NCI-H1694 (cell line): ENCODE measurements around the gene ARRB2.

Experiments used
- DNase-seq: peaks from one replicate; lab custom pipeline; 2025; lab: John Stamatoyannopoulos, UW

Gene ARRB2

DNA sequence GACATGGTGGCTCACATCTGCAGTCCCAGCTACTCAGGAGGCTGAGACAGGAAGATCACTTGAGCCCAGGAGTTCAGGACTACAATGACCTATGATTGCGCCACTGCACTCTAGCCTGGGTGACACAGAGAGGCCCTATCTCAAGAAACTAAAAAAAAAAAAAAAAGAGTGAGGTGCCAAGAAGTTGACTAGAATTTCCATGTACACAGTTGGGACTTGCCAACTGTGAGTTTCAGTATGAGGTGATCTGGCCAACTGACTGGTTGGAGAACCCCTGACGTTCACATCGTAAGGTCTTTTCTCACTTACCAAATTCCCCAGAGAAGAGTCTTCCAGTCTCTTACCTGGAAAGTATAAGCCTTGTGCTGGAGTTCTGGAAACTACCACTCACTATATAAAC is 17.7 kb downstream of the ARRB2 start:
- DNase-seq = no peak

DNA sequence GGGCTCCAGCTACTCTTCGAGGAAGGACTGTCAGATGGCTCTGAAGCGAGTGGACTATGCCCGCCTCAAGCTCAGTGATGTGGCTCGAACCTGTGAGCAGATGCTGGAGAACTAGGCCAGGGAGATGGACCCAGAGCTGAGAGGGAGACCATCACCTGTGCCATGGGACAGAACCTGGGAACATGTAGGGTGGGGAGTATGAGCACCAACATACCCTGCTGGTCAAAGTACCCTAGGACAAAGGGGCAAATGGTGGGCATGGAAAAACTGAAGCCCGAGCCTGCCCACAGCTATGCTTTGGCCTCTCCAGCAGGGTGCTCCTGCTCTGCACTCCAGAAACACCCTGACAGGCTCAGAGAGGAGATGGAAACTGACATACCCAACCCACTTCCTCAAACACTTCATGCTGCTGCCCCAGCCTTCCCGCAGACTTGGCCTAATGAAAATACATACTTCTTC is 22.7 kb downstream of the ARRB2 start:
- DNase-seq = no peak

DNA sequence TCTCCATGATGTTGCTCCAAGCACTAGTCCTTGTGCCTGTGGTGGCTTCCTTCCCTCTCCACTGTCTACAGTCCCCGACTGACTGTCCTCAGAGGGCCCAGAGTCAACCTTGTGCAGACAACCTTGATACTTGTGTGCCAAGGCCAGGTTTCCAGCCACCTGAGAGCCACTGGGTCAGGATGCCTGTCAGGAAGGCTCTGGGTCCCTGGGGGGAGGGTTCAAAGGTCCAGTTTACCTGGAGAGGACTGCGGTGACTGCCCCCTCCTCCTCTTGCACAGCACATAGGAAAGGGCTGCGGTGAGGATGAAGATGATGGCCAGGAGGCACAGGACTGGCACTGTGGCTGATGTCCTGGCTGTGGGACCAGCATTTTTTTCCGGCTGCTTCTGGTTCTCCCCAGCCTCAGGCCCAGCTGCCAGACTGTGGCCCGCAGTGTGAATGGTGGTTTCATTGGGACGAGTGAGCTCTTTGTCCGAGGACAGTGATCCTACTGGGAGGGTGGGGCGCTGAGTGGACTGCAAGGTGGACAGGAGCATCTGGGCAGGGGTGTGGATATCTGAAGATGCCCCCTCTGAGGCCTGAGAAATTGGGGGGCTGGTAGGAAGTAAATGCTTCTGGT is 24.5 kb downstream of the ARRB2 start:
- DNase-seq = no peak

DNA sequence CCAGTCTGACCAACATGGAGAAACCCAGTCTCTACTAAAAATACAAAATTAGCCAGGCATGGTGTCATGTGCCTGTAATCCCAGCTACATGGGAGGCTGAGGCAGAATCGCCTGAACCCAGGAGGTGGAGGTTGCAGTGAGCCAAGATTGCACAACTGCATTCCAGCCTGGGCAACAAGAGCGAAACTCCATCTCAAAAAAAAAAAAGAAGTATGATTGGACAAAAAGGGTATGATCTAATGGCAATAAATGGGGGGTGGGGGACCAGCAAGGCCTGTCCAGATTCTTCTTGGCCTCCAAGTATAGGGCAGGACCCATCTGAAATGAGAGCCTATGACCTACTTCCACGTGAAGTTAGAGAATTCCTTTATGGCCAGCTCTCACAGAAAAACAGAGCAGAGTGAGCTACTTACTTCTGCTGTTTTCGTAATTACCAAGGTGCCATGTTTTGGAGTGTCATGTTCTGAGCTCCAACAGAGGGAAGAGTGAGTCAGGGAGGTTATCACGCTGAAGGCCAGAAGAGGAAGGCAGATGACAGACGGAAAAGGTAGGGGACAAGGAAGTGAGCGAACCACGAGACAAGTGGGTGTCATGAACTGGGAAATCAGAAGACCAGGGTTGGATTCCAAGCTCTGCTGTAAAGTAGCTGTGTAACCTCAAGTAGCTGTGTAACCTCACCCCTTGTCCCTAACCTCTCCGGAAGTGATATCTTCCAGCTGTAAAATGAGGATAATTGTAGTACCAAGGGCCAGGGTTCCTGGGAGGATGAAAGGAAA is 25.6 kb downstream of the ARRB2 start:
- no peak for DNase-seq

DNA sequence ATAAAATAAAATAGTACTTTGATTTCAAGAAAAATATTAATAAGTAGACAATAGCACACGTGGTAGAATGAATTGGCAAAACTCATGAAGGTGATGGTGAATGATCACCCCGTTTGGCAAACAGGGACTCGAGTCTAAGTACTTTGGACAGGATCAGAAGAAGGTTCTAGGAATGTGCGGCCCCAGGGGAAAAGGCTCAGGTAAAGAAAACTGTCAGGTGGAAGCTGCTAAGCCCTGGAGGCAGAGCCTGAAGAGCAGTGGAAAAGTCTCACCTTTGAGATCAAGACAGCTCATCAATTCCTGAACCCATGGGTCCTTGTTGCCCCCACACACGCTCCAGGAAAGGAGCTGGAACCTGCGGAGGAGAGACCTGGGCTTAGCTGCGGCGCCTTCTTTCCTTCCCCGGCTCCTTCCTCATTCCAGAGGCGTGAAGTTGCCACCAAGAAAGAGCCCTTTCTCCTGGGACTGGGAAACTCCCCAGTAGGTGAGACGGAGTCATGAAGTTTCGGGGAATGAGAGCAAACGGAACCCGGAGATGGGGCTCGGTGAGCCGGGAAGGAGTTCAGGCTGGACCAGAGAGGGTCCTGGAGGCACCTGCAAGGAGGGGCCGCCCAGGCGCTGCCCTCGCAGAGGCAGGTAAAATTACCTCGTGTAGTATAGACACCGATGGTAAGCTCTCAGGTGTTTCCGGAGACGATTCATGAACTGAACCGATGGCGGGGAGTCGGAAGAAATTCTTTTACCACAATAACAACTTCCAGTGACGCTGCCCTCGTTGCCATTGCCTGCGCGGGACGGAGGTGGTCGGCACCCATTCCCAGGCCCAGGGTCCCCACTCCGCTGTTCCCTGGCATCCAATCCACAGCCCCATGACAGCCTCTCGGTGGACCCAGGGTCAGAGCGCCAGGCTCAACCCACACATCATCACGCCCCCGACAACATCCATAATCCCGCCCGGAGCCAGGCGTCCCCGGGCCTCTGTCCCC is 28.0 kb downstream of the ARRB2 start:
- no peak for DNase-seq

DNA sequence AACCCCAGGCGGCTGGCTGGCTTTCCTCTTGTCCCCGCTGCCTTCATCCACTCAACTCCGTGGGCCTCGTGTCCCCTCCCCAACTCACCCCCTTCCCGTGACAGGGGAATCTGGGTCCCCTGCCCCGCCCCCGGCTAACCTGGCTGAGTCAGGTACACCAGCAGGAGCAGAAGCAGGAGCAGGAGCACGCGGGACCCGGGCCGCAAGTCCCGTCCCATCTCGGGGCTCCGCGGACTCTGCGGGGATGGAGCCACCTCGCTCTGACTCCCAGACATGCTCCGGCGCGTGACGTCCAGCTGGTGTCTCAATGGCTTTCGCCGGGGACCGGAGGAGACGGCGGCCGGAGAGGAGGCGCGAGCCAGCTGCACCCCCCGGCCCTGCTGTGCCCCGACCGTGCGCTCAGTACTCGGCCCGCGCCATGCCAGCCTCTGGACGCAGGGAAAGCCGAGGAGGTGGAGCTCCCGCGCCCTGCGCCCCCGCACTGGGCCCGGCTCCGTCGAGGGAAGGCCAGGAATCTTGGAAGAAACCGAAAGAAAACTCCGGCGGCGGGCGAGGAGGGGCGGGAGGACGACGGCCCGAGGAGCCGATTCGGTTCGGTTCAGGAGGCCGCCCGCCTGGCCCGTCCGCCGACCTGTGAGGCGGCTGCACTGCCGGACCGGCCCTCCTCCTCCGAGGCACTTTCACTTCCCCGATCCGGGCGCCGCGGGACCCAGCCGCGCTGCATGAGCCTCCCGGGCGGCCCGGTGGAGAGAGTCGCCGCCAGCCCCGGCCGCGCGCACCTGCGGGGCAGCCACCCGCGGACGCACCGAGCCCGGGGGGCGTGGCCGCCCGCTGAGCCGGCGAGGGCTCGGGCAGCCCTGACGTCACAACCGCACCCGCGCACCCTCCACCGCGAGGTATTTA is 28.9 kb downstream of the ARRB2 start, which contains the start of the genes CXCL16 and ZMYND15:
TSS of gene CXCL16 (minus strand) at position 807 of the 903 bp plus-strand sequence. CDS start at position 218, 589 bp downstream.
TSS of gene ZMYND15 (plus strand) at position 712 of the 903 bp plus-strand sequence. CDS start 716 bp downstream, outside the sequence.
- no peak for DNase-seq

DNA sequence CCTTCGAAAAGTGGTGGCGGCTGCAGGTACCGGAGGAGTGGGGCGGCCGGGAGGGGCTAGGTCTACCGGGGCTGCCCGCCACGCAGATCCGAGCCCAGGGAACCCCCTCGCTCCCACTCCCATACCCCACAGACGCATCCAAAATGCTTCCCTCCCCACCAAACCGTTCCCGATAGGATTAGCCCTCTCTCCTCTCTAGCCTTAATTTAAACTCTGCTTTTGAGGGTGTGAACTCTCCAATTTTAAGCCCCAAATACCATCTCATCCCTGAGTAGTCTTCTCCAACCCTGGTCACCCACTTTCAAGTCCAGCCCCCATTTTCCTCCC is 29.6 kb downstream of the ARRB2 start:
- no peak for DNase-seq

DNA sequence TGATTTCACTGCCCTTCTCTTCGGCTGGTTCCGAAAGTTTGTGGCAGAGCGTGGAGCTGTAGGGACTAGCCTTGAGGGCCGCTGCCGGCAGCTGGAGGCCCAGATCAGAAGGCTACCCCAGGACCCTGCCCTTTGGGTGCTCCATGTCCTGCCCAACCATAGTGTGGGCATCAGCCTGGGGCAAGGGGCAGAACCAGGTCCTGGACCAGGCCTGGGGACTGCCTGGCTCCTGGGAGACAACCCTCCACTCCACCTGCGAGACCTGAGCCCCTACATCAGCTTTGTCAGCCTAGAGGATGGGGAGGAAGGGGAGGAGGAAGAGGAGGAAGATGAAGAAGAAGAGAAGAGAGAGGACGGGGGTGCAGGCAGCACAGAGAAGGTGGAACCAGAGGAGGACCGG is 30.2 kb downstream of the ARRB2 start:
- DNase-seq = no peak

DNA sequence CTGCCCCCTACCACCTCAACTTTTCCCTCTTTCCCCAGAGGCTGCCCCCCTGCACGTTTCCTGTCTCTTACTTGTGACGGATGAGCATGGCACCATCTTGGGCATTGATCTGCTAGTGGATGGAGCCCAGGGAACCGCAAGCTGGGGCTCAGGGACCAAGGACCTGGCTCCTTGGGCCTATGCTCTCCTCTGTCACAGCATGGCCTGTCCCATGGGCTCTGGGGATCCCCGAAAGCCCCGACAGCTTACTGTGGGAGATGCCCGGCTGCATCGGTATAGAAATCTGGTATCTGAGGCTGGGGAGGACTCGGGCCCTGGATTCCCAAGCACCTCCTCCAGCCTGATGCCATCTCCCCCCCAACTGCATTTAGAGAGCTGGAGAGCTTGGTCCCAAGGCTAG is 31.1 kb downstream of the ARRB2 start:
- DNase-seq = no peak

DNA sequence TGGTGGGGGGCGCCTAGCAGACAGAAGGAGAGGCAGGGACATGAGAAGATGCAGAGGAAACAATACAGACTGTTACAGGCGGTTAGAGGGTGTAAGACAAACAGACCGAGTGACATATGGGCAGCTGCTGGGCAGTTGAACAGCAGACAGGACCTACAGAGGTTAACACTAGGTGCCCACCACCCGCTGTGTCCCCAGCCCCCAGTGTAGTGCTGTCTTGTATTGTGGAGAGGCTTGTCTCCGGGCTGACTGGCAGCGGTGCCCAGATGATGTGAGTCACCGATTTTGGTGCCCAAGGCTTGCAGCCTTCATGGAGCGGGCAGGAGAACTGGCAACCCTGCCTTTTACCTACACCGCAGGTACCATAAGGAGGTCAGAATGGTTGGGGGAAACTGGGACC is 31.7 kb downstream of the ARRB2 start:
- no peak for DNase-seq

DNA sequence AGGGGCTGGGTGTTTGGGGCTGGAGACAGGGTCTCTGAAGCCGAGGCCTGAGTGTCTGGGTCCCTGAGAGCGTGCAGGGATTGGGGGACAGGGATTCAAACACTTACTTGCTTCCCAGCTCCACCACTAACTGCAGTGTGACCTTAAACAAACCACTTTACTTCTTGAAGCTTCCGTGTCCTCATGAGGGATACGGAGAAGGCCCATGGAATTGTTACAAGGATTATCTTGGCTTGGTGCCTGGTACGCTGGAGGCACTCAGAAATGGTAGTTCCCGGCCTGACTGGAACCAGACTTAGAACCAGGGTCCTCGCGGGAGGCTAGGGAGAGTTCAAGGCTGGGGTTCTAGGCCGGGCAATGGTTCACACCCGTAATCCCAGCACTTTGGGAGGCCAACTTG is 32.2 kb downstream of the ARRB2 start:
- no peak for DNase-seq

DNA sequence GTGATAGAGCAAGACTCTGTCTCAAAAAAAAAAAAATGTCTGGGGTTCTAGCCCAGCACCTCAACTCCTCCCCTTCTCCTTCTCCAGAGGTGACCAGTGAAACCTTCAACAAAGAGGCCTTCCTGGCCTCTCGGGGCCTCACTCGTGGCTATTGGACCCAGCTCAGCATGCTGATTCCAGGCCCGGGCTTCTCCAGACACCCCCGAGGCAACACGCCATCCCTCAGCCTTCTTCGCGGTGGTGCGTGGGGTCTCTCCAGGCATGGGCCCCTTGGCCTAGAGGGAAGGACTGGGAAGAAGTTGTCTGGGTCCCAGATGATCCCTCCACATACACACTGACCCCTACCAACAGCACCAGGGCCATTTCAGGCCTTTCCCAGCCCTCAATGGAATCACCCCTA is 32.8 kb downstream of the ARRB2 start:
- no peak for DNase-seq

DNA sequence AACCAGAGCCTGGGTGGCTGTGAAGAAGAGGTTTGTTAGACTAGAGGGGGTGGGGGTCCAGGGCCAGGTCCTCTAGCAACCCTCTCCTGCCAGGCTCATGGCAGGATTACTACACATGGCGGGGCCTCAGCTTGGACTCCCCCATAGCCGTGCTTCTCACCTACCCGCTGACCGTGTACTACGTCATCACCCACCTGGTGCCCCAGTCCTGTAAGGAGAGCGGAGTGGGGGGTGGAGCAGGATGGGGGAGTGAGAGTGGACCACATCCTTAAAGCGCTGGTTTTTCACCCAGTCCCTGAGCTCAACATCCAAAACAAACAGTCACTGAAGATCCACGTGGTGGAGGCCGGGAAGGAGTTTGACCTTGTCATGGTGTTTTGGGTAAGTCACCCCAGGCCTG is 33.5 kb downstream of the ARRB2 start:
- no peak for DNase-seq

DNA sequence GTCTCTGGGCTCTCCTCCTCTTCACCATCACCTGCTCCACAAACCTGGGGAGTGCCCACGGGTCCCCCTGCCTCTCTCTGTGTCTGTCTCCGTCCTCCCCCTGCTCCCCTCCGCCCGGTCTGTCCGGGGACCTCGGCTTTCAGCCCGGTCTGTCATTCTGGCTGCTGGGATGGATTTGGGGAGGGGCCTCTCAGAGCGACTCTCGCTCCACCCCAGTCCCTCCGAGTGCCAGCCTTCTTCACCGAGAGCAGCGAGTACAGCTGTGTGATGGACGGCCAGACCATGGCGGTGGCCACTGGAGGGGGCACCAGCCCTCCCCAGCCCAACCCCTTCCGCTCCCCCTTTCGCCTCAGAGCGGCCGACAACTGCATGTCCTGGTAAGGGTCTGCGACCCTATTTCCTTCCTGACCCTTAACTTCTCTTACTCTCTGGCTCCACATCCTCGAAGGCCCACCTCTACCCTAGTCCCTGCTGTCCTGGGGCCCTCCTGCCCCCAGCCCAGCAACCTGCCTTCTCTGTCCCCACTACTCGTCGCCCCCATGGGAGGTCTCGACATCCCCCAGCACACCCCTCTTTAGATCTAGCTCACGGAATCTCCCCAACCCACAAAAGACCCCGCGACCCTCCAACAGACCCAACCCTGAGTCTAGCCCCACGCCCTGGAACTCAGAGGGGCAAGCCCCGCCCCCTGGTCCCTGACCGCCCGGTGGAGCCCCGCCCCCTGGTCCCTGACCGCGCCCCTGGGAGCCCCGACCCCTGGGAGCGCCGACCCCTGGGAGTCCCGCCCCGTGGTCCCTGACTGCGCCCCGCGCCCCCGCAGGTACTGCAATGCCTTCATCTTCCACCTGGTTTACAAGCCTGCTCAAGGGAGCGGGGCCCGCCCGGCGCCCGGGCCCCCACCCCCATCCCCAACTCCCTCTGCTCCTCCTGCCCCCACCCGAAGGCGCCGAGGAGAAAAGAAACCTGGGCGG is 34.9 kb downstream of the ARRB2 start:
- no peak for DNase-seq

DNA sequence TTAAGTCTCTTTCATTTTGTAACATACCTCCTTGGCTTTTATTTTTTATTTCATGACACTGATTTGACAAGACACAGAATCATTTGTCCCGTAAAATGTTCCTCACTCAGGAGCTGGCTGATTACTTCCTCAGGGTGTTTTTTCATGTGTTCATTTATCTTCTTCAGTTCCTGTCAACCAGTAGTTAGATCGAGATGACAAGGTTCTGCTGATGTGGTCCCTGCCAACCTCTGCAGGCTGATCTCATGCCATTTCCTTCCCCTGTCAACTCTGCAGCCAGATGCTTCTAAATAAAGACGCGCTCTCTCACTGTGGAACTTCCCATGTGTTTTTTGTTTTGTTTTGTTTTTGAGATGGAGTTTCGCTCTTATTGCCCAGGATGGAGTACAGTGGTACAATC is 37.4 kb downstream of the ARRB2 start:
- no peak for DNase-seq

DNA sequence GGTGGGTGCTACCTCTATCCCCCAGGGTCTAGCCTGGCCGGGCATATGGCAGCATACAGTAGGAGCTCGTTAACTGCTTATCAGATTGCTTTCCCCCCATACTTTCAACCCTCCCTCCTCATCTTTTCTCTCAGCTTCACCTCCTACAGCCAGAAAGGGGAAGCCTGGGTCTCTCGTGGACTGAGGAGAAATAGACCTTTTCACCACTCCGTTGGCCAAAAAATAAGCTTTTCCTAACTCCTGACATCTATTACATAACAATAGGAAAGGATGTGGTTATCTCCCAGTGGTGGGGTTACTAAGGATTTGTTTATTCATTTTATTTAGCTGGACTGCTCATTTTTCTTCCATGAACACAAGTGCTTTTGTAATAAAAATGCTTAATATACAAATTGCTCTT is 38.3 kb downstream of the ARRB2 start:
- DNase-seq = no peak

DNA sequence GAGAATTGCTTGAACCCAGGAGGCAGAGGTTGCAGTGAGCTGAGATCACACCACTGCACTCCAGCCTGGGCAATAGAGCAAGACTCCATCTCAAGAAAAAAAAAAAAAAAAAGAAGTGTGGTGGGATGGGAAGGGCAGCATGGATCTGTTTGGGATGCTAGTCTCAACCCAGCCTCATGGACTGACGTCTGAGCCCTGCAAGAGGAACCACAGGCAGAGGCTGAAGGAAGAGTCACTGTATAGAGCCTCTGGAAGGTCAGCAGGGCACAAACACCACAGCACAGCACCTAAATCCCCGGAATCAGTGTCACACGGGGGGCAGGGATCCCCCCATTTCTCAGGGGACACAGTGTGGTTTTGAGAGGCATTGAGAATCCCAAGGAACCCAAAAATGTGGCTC is 40.2 kb downstream of the ARRB2 start:
- DNase-seq = no peak

DNA sequence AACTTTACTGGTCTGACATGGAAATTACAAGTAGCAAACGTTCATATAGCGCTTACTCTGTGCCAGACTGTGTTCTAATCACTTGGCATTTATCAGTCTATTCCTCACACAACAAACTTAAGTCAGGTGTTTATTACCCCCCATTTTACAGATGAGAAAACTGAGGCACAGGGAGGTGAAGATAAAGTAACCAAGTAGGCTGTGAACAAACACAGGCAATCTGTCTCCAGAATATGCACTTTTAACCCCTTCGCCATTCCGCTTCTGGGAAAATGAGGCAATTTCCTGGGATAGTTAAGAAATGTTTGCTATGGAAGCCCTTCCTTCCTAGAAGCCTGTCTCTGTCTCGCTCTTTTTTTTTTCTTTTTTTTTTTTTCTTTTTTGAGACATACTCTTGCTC is 41.5 kb downstream of the ARRB2 start:
- DNase-seq = no peak

DNA sequence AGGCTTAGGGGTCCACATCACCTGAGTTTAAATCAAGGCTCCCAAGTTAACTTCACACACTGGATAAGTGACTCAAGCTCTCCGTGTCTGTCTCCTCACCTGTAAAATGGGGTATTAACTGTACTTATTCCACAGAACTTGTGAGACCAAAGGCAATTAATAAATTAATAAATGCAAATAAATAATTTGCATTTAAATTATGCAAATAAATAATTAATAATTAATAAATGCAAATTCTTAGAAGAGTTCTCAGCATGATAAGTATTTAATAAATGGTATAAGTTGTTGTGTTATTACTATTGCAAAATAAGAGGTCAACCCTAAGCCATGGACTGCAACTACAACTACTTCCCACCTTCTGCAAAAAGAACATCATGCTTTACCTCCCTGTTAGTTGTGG is 43.0 kb downstream of the ARRB2 start:
- DNase-seq = no peak

DNA sequence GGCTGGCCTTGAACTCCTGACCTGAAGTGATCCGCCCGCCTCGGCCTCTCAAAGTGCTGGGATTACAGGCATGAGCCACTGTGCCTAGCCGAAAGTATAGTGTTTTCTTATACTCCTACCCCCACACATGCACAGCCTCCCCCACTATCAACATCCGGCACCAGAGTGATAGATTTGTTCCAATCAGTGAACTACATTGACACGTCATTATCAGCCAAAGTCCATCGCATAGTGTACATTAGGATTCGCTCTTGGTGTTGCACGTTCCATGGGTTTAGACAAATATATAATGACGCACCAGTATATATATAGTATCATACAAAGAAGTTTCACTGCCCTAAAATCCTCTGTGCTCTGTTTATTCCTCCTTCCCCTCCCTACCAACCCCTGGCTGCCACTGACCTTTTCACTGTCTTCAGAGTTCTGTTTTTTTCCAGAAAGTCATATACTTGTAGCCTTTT is 49.4 kb downstream of the ARRB2 start:
- no peak for DNase-seq
